Uterus (tissue), 4 donors: ENCODE data around the gene ATP1B4. TPM values are rescaled to one million over a fixed set of nuclear protein-coding genes. Genes with fewer than 3 reads are reported as not detected.

Experiments used
- DNase-seq, 2 donors: peaks; one replicate each; pipeline ENCODE4 v3.0.0-alpha.2; 2019 to 2020
- H3K27ac ChIP-seq, 2 donors: fragments of 200-600 bp; sonication (generic); 1 replicate in 1 of 2; 2 replicates in 1 of 2; pipeline ENCODE4 v1.5.1; 2016 to 2018
- H3K27me3 ChIP-seq, 2 donors: fragments of 200-600 bp; sonication (generic); one replicate each; pipeline ENCODE4 v1.5.1; 2018 to 2019; ENCODE audit warnings: control low read depth in 1 of 2
- H3K36me3 ChIP-seq, 2 donors: fragments of 200-600 bp; sonication (generic); one replicate each; pipeline ENCODE4 v1.5.1; 2019; ENCODE audit warnings: control low read depth in 1 of 2
- H3K4me1 ChIP-seq, 2 donors: fragments of 200-600 bp; sonication (generic); one replicate each; pipeline ENCODE4 v1.5.1; 2018 to 2019; ENCODE audit warnings: control low read depth in 1 of 2
- H3K4me3 ChIP-seq, 2 donors: fragments of 200-600 bp; sonication (generic); 1 replicate in 1 of 2; 2 replicates in 1 of 2; pipeline ENCODE4 v1.5.1; 2018 to 2019; ENCODE audit warnings: mild to moderate bottlenecking in 1 of 2
- H3K9me3 ChIP-seq, 2 donors: fragments of 200-600 bp; sonication (generic); one replicate each; pipeline ENCODE4 v1.5.1; 2019; ENCODE audit warnings: control low read depth in 1 of 2
- CTCF ChIP-seq, 4 experiments: fragments of 200-600 bp in 2 of 4; fragments of 450-650 bp in 2 of 4; sonication (generic) in 2 of 4; IDR thresholded peaks; one replicate each; pipeline ENCODE4 v1.5.1; 2016 to 2019; ENCODE audit warnings: antibody characterized with exemption in 4 of 4, mild to moderate bottlenecking in 2 of 4, moderate library complexity in 1 of 4
- POLR2A ChIP-seq, 2 donors: fragments of 450-650 bp; IDR thresholded peaks; one replicate each; pipeline ENCODE4 v1.6.1; 2016; ENCODE audit warnings: antibody characterized with exemption in 2 of 2, mild to moderate bottlenecking in 1 of 2, moderate library complexity in 1 of 2
- intact Hi-C: fragments of 100-400 bp; cut with DNase I; formaldehyde crosslinking; loops from one replicate; pipeline ENCODE4 v1.15.1; 2023; ENCODE audit warnings: low total_unique reads
- total RNA-seq, 4 donors: library from RNA; depleted of rRNA in 3 of 4; stranded (reverse); fragments of >200 nt in 3 of 4; gene quantifications; one replicate each; pipeline versions ENCODE4 v1.1.0 to v1.2.4, GENCODE V29; 2014 to 2023
- donor health status: DM: yes; HTN: yes; CAD: no.

ATP1B4 gene
- total RNA-seq, 4 donors from 2014 or later = not detected

- no peaks in the 10 kb centered on the region for H3K9me3 ChIP-seq
- DNase-seq = no peak
- intact Hi-C loops = no loop called here
- H3K27ac ChIP-seq = no peak overlapping the region
- no peak for TF ChIP-seq CTCF (IDR thresholded peaks at IDR 0.05)
- no peak for TF ChIP-seq POLR2A (IDR thresholded peaks at IDR 0.05)
- H3K4me3 ChIP-seq = no peak overlapping the region
- H3K4me1 ChIP-seq = no peaks in the 10 kb centered on the region
- no peaks in the 10 kb centered on the region for H3K36me3 ChIP-seq
- no peaks in the 10 kb centered on the region for H3K27me3 ChIP-seq
Observed at GRCh38 chrX:120358737-120359456, 3.0 kb upstream of the ATP1B4 start.

DNA sequence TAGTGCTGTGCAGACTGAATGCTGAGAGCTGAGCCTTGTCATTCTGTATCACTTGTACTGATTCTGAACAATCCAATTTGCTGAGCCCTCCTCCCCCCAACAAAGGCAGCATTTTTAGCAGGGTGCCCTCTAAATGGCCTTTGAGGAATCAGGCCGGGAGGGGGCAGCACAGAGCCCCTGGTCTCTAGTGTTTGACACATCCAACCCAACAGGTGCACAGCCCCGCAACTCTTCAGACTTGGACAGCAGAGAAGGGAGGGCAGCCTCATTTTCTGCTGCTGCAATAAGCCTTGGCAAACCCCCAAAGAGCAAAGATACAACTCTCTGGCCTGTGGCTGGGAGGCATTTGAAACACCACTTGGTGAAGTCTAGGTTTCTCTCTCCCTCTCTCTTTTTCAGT lies 3.4 kb downstream of the ATP1B4 start:
- Histone ChIP-seq H3K9me3 (no peaks in the 10 kb centered on the region), H3K27me3 (no peaks in the 10 kb centered on the region), H3K4me3 (no peak overlapping the region), H3K36me3 (no peaks in the 10 kb centered on the region), H3K27ac (no peak overlapping the region), H3K4me1 (no peaks in the 10 kb centered on the region)
- DNase-seq = peak in 1 of 2 donors; percentile 15
- TF ChIP-seq POLR2A (IDR thresholded peaks at IDR 0.05) = no peak
- TF ChIP-seq CTCF (IDR thresholded peaks at IDR 0.05) = peak in 2 of 4 experiments; percentile 4 to 5
- intact Hi-C loops = no loop called here

GRCh38 chrX:120365968-120366367 lies 4.1 kb downstream of the ATP1B4 start:
- TF ChIP-seq CTCF (IDR thresholded peaks at IDR 0.05) (no peak), POLR2A (IDR thresholded peaks at IDR 0.05) (no peak)
- Histone ChIP-seq H3K4me1 (no peaks in the 10 kb centered on the region), H3K4me3 (no peak overlapping the region), H3K36me3 (no peaks in the 10 kb centered on the region), H3K9me3 (no peaks in the 10 kb centered on the region), H3K27me3 (no peaks in the 10 kb centered on the region), H3K27ac (no peak overlapping the region)
- no peak for DNase-seq
- intact Hi-C loops = no loop called here

GRCh38 chrX:120366794-120367193 lies 4.9 kb downstream of the ATP1B4 start:
- Histone ChIP-seq H3K36me3 (no peaks in the 10 kb centered on the region), H3K4me3 (no peak overlapping the region), H3K27ac (no peak overlapping the region), H3K27me3 (no peaks in the 10 kb centered on the region), H3K9me3 (no peaks in the 10 kb centered on the region), H3K4me1 (no peaks in the 10 kb centered on the region)
- no peak for TF ChIP-seq CTCF (IDR thresholded peaks at IDR 0.05)
- no peak for TF ChIP-seq POLR2A (IDR thresholded peaks at IDR 0.05)
- DNase-seq = no peak
- intact Hi-C loops = no loop called here

- Histone ChIP-seq H3K9me3 (no peaks in the 10 kb centered on the region), H3K4me3 (no peak overlapping the region), H3K36me3 (no peaks in the 10 kb centered on the region), H3K4me1 (no peaks in the 10 kb centered on the region), H3K27me3 (no peaks in the 10 kb centered on the region), H3K27ac (no peak overlapping the region)
- intact Hi-C loops = no loop called here
- TF ChIP-seq POLR2A (IDR thresholded peaks at IDR 0.05) = no peak
- TF ChIP-seq CTCF (IDR thresholded peaks at IDR 0.05) = no peak
- no peak for DNase-seq
Observed at GRCh38 chrX:120367402-120368109, 5.7 kb downstream of the ATP1B4 start.
